ENCODE data around the gene PSMD1. TPM values are rescaled to one million over a fixed set of nuclear protein-coding genes. Genes with fewer than 3 reads are reported as not detected.
"Not testable (repeated sequence)": the region's sequence is repeated elsewhere in the genome, so short reads cannot be mapped to it uniquely, and the experiment has no call there.

The PSMD1 gene
- total RNA-seq, 1 experiment from 2014 or later = 245 TPM

DNA sequence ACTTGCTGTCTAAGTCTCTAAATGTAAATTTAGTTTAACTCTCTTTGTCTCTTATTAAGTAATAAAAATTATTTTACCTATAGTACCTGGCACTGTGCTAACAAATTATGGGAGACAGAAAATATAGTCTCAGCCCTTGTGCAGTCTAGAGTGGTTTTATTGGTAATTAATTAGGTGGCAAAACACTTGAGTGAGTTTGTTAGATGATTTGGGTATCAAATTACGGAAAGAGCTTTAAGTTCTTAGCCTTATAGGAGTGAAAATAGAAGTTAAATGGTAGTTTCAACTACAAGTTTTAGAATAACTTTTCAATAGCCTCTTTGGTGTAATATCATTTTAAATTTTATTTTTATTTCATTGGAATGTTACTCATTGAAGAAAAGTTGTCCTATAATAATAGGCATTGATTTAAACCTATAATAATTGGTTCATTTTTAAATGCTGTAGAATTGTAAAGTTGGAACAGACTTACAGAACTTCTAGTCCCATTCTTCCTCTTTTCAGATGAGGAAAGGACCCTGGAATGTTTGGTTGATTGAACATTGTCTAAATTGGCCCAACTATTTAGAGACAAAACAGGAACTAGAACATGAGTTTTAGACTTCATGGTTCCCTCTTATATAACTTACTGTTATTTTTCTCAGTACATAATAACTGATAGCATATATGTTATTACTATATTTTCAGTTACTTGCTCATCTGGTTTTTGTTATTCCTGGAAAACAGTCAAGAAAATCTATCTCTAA, 78.4 kb downstream of the PSMD1 start:
- peaks cover 14% of the 10 kb centered on the region for H3K4me1 ChIP-seq (ENCODE audit: insufficient read depth, low read length, poor library complexity, severe bottlenecking)
- CTCF ChIA-PET = no interaction called here
- DNase-seq (ENCODE audit: low spot score) = peak; percentile 27
- no peak overlapping the region for H3K4me3 ChIP-seq (ENCODE audit: low read depth, low read length, poor library complexity, severe bottlenecking)
- H3K27me3 ChIP-seq (replicated peaks; ENCODE audit: insufficient read depth, low read depth, low read length, poor library complexity) = no peaks in the 10 kb centered on the region
- TF ChIP-seq, protein P1, sequence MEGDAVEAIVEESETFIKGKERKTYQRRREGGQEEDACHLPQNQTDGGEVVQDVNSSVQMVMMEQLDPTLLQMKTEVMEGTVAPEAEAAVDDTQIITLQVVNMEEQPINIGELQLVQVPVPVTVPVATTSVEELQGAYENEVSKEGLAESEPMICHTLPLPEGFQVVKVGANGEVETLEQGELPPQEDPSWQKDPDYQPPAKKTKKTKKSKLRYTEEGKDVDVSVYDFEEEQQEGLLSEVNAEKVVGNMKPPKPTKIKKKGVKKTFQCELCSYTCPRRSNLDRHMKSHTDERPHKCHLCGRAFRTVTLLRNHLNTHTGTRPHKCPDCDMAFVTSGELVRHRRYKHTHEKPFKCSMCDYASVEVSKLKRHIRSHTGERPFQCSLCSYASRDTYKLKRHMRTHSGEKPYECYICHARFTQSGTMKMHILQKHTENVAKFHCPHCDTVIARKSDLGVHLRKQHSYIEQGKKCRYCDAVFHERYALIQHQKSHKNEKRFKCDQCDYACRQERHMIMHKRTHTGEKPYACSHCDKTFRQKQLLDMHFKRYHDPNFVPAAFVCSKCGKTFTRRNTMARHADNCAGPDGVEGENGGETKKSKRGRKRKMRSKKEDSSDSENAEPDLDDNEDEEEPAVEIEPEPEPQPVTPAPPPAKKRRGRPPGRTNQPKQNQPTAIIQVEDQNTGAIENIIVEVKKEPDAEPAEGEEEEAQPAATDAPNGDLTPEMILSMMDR (conservative IDR thresholded peaks at IDR 0.05; ENCODE audit: low read depth, low read length) = no peak
- TF ChIP-seq EZH2 (IDR thresholded peaks at IDR 0.05; ENCODE audit: borderline replicate concordance, low read depth, low read length, poor library complexity, severe bottlenecking) = no peak
- intact Hi-C loops (cut with micrococcal nuclease; ENCODE audit: unreplicated experiment) = no loop called here
- POLR2A ChIA-PET (ENCODE audit: low non-redundant PET) = no interaction called here
- BruUV-seq (replicated peaks) = no TSS peak
- H3K36me3 ChIP-seq (ENCODE audit: insufficient read depth, low read length, poor library complexity, severe bottlenecking) = no peaks in the 10 kb centered on the region
- H3K9me3 ChIP-seq (ENCODE audit: low read depth, low read length, poor library complexity, severe bottlenecking) = no peaks in the 10 kb centered on the region
- H3K27ac ChIP-seq (ENCODE audit: low read depth, low read length, poor library complexity, severe bottlenecking) = no peak overlapping the region

DNA sequence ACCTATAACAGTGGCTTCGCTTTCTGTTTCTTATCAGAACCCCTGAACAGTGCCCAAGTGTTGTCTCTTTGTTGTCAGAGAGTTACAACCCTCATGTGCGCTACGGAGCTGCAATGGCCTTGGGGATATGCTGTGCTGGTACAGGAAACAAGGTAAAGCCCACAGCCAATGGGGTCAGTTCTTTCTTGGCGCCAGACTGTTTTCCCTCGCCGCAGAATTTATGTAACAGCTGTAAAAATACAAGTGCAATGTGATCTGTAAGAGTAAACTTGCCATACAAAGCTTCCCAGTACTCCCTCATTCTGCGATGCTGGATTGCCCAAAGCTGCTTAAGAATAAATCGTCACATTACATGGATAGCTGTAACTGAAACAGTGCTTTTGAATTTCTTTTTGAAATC, 82.0 kb downstream of the PSMD1 start:
- H3K27ac ChIP-seq (ENCODE audit: low read depth, low read length, poor library complexity, severe bottlenecking) = no peak overlapping the region
- ChIA-PET CTCF (no interaction called here), POLR2A (ENCODE audit: low non-redundant PET) (no interaction called here)
- TF ChIP-seq, protein P1 (conservative IDR thresholded peaks at IDR 0.05; ENCODE audit: low read depth, low read length) = no peak
- TF ChIP-seq EZH2 (IDR thresholded peaks at IDR 0.05; ENCODE audit: borderline replicate concordance, low read depth, low read length, poor library complexity, severe bottlenecking) = no peak
- intact Hi-C loops (cut with micrococcal nuclease; ENCODE audit: unreplicated experiment) = no loop called here
- H3K36me3 ChIP-seq (ENCODE audit: insufficient read depth, low read length, poor library complexity, severe bottlenecking) = no peaks in the 10 kb centered on the region
- H3K4me1 ChIP-seq (ENCODE audit: insufficient read depth, low read length, poor library complexity, severe bottlenecking) = peaks cover 14% of the 10 kb centered on the region
- no peaks in the 10 kb centered on the region for H3K27me3 ChIP-seq (replicated peaks; ENCODE audit: insufficient read depth, low read depth, low read length, poor library complexity)
- H3K9me3 ChIP-seq (ENCODE audit: low read depth, low read length, poor library complexity, severe bottlenecking) = no peaks in the 10 kb centered on the region
- H3K4me3 ChIP-seq (ENCODE audit: low read depth, low read length, poor library complexity, severe bottlenecking) = no peak overlapping the region
- BruUV-seq (replicated peaks) = no TSS peak
- DNase-seq (ENCODE audit: low spot score) = no peak

DNA sequence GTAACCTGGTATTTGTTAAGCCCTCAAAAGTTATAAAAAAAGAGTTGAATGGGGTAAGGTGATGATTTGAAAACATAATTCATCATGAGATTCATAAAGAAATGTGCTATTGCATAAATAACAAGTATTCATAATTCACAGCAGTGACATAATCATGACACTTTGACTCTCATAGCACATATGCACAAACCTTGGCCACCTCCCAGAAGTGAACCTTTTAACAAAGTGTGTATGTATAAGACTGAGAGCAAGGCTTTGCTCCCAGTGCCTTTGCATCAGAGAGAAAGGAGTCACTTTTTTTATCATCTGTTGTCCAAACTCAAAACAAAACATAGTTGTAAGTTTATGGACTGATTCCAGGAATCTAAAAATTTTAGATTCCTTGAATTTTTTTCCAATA, 83.1 kb downstream of the PSMD1 start:
- Histone ChIP-seq H3K4me1 (ENCODE audit: insufficient read depth, low read length, poor library complexity, severe bottlenecking) (peaks cover 6% of the 10 kb centered on the region), H3K27me3 (replicated peaks; ENCODE audit: insufficient read depth, low read depth, low read length, poor library complexity) (no peaks in the 10 kb centered on the region), H3K27ac (ENCODE audit: low read depth, low read length, poor library complexity, severe bottlenecking) (no peak overlapping the region), H3K9me3 (ENCODE audit: low read depth, low read length, poor library complexity, severe bottlenecking) (no peaks in the 10 kb centered on the region), H3K4me3 (ENCODE audit: low read depth, low read length, poor library complexity, severe bottlenecking) (no peak overlapping the region), H3K36me3 (ENCODE audit: insufficient read depth, low read length, poor library complexity, severe bottlenecking) (no peaks in the 10 kb centered on the region)
- no peak for DNase-seq (ENCODE audit: low spot score)
- BruUV-seq (replicated peaks) = no TSS peak
- TF ChIP-seq EZH2 (IDR thresholded peaks at IDR 0.05; ENCODE audit: borderline replicate concordance, low read depth, low read length, poor library complexity, severe bottlenecking) = no peak
- TF ChIP-seq, protein P1 (conservative IDR thresholded peaks at IDR 0.05; ENCODE audit: low read depth, low read length) = no peak
- ChIA-PET CTCF (no interaction called here), POLR2A (ENCODE audit: low non-redundant PET) (no interaction called here)
- intact Hi-C loops (cut with micrococcal nuclease; ENCODE audit: unreplicated experiment) = no loop called here

DNA sequence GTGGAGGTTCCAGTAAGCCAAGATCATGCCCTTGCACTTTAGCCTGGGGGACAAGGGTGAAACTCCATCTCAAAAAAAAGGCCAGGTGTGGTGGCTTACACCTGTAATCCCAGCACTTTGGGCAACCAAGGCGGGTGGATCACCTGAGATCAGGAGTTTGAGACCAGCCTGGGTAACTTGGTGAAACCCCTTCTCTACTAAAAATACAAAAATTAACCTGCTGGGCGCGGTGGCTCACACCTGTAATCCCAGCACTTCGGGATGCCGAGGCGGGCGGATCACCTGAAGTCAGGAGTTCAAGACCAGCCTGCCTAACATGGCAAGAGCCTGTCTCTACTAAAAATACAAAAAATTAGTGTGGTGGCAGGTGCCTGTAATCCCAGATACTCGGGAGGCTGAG, 84.1 kb downstream of the PSMD1 start:
- POLR2A ChIA-PET (ENCODE audit: low non-redundant PET); H3K9me3 ChIP-seq (ENCODE audit: low read depth, low read length, poor library complexity, severe bottlenecking); CTCF ChIA-PET; H3K4me3 ChIP-seq (ENCODE audit: low read depth, low read length, poor library complexity, severe bottlenecking); DNase-seq (ENCODE audit: low spot score); H3K27me3 ChIP-seq (replicated peaks; ENCODE audit: insufficient read depth, low read depth, low read length, poor library complexity); intact Hi-C loops (cut with micrococcal nuclease; ENCODE audit: unreplicated experiment); BruUV-seq (replicated peaks); H3K36me3 ChIP-seq (ENCODE audit: insufficient read depth, low read length, poor library complexity, severe bottlenecking); H3K4me1 ChIP-seq (ENCODE audit: insufficient read depth, low read length, poor library complexity, severe bottlenecking); H3K27ac ChIP-seq (ENCODE audit: low read depth, low read length, poor library complexity, severe bottlenecking): not testable (repeated sequence)
